ENCODE measurements around the gene GET4. TPM values are rescaled to one million over a fixed set of nuclear protein-coding genes. Genes with fewer than 3 reads are reported as not detected.
A peak's percentile ranks its signal among the peaks of the same experiment; 100 is the strongest.

Gene GET4
- total and polyA plus RNA-seq, 2 of the 13 experiments (the other 11 are each of a cell fraction or from before 2014, with no cell fraction given), result 28.2 to 35.2 TPM

DNA sequence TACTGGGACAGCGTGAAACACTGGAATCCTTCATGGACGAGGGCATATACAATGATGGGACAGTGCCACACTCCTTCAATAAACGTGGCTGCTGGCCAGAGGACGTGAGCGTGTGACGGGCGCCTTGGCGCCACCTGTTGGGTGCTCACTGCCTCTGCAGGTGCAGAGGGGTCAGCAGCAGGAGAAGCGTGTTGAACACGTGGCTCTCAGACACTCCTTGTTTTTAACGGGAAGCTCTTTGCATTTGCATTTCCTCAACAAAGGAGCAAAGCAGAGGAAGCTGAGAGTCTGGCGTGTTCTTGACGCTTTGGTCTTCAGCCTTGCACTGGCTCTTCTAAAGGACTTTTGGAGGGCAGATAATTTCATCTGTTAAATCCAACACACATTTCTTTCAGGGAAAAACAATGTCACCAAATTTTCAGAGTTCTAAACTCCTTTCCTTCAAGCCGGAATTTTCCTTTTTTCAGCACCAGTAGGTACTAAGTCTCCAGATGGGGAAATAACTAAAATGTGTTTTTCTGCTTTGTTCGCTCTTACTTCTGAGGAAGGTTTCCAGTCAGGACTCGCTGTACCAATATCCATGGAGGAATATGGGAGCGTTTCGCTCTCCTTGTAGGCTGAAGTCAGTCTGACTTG lies 2.9 kb upstream of the GET4 start (continued):
- TF ChIP-seq, protein P1, sequence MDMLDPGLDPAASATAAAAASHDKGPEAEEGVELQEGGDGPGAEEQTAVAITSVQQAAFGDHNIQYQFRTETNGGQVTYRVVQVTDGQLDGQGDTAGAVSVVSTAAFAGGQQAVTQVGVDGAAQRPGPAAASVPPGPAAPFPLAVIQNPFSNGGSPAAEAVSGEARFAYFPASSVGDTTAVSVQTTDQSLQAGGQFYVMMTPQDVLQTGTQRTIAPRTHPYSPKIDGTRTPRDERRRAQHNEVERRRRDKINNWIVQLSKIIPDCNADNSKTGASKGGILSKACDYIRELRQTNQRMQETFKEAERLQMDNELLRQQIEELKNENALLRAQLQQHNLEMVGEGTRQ (IDR thresholded peaks at IDR 0.05; ENCODE audit: low read depth, low read length), result peak; percentile 71
- TF ChIP-seq, protein P1 (CRISPR knock-in tag; IDR thresholded peaks at IDR 0.05; ENCODE audit: borderline replicate concordance), result peak; percentile 74; the same call in 1 of the 2 replicates
- no peak for TF ChIP-seq NFIB (CRISPR knock-in tag; IDR thresholded peaks at IDR 0.05; ENCODE audit: borderline replicate concordance)
- TF ChIP-seq SMARCE1 (IDR thresholded peaks at IDR 0.05; ENCODE audit: borderline replicate concordance), result no peak
- TF ChIP-seq ZNF451 (CRISPR knock-in tag; IDR thresholded peaks at IDR 0.05), result peak; percentile 90
- TF ChIP-seq REXO4 (CRISPR knock-in tag; IDR thresholded peaks at IDR 0.05; ENCODE audit: borderline replicate concordance), result no peak
- TF ChIP-seq SETDB1 (CRISPR knock-in tag; IDR thresholded peaks at IDR 0.05; ENCODE audit: borderline replicate concordance), result peak; percentile 90; the same call in 1 of the 2 replicates
- TF ChIP-seq, protein P2, sequence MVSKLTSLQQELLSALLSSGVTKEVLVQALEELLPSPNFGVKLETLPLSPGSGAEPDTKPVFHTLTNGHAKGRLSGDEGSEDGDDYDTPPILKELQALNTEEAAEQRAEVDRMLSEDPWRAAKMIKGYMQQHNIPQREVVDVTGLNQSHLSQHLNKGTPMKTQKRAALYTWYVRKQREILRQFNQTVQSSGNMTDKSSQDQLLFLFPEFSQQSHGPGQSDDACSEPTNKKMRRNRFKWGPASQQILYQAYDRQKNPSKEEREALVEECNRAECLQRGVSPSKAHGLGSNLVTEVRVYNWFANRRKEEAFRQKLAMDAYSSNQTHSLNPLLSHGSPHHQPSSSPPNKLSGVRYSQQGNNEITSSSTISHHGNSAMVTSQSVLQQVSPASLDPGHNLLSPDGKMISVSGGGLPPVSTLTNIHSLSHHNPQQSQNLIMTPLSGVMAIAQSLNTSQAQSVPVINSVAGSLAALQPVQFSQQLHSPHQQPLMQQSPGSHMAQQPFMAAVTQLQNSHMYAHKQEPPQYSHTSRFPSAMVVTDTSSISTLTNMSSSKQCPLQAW (CRISPR knock-in tag; IDR thresholded peaks at IDR 0.05), result peak; percentile 97
- TF ChIP-seq RXRA (CRISPR knock-in tag; IDR thresholded peaks at IDR 0.05), result peak; percentile 83
- TF ChIP-seq MIER3 (CRISPR knock-in tag; IDR thresholded peaks at IDR 0.05; ENCODE audit: borderline replicate concordance), result peak; percentile 89; the same call in 1 of the 2 replicates
- TF ChIP-seq, protein P3, sequence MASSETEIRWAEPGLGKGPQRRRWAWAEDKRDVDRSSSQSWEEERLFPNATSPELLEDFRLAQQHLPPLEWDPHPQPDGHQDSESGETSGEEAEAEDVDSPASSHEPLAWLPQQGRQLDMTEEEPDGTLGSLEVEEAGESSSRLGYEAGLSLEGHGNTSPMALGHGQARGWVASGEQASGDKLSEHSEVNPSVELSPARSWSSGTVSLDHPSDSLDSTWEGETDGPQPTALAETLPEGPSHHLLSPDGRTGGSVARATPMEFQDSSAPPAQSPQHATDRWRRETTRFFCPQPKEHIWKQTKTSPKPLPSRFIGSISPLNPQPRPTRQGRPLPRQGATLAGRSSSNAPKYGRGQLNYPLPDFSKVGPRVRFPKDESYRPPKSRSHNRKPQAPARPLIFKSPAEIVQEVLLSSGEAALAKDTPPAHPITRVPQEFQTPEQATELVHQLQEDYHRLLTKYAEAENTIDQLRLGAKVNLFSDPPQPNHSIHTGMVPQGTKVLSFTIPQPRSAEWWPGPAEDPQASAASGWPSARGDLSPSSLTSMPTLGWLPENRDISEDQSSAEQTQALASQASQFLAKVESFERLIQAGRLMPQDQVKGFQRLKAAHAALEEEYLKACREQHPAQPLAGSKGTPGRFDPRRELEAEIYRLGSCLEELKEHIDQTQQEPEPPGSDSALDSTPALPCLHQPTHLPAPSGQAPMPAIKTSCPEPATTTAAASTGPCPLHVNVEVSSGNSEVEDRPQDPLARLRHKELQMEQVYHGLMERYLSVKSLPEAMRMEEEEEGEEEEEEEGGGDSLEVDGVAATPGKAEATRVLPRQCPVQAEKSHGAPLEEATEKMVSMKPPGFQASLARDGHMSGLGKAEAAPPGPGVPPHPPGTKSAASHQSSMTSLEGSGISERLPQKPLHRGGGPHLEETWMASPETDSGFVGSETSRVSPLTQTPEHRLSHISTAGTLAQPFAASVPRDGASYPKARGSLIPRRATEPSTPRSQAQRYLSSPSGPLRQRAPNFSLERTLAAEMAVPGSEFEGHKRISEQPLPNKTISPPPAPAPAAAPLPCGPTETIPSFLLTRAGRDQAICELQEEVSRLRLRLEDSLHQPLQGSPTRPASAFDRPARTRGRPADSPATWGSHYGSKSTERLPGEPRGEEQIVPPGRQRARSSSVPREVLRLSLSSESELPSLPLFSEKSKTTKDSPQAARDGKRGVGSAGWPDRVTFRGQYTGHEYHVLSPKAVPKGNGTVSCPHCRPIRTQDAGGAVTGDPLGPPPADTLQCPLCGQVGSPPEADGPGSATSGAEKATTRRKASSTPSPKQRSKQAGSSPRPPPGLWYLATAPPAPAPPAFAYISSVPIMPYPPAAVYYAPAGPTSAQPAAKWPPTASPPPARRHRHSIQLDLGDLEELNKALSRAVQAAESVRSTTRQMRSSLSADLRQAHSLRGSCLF (CRISPR knock-in tag; IDR thresholded peaks at IDR 0.05; ENCODE audit: borderline replicate concordance), result peak; percentile 94
- TF ChIP-seq CCDC6 (CRISPR knock-in tag; IDR thresholded peaks at IDR 0.05), result peak; percentile 94
- TF ChIP-seq NFYC (CRISPR knock-in tag; IDR thresholded peaks at IDR 0.05), result peak; percentile 56; the same call in 1 of the 2 replicates
- no peak for TF ChIP-seq ZFP62 (CRISPR knock-in tag; IDR thresholded peaks at IDR 0.05)
- 0 out of 2 replicates have a peak, but pooled peaks have one; percentile 45 for TF ChIP-seq ETV6 (CRISPR knock-in tag; conservative IDR thresholded peaks at IDR 0.05)
- no peak for TF ChIP-seq ZNF383 (CRISPR knock-in tag; IDR thresholded peaks at IDR 0.05; ENCODE audit: borderline replicate concordance)
- peak; percentile 36; the same call in 1 of the 2 replicates for TF ChIP-seq ZNF841 (CRISPR knock-in tag; IDR thresholded peaks at IDR 0.05; ENCODE audit: borderline replicate concordance)
- TF ChIP-seq ELF4 (CRISPR knock-in tag; IDR thresholded peaks at IDR 0.05; ENCODE audit: borderline replicate concordance), result no peak
- no peak for TF ChIP-seq ZNF33A (CRISPR knock-in tag; IDR thresholded peaks at IDR 0.05; ENCODE audit: borderline replicate concordance)
- no peak for TF ChIP-seq PAF1 (CRISPR knock-in tag; IDR thresholded peaks at IDR 0.05)
- no peak for TF ChIP-seq ZNF10 (CRISPR knock-in tag; IDR thresholded peaks at IDR 0.05; ENCODE audit: borderline replicate concordance, low read depth)
- peak; percentile 94 for TF ChIP-seq ZNF792 (CRISPR knock-in tag; IDR thresholded peaks at IDR 0.05)

Data from HepG2 (cell line).